ENCODE results near the gene MRC2. TPM values are rescaled to one million over a fixed set of nuclear protein-coding genes. Genes with fewer than 3 reads are reported as not detected.

The MRC2 gene
- polyA plus RNA-seq, 6 donors from 2014 or later, result not detected

GRCh38 chr17:62616993-62617893, 10.2 kb upstream of the MRC2 start:
- no peaks in the 10 kb centered on the region for H3K27me3 Mint-ChIP-seq
- H3K4me1 Mint-ChIP-seq, result no peaks in the 10 kb centered on the region
- H3K27ac Mint-ChIP-seq, result peak overlapping the region in 3 of 6 donors; percentile 56 to 89 (median 84)
- ATAC-seq (ENCODE audit: low read depth in 2 of 2), result no peak
- no peak for DNase-seq
- peaks cover 9% of the 10 kb centered on the region in 2 donors for H3K36me3 Mint-ChIP-seq
- no peak overlapping the region for H3K4me3 Mint-ChIP-seq
- no peaks in the 10 kb centered on the region for H3K9me3 Mint-ChIP-seq

- peaks cover 9% of the 10 kb centered on the region in 2 donors for H3K36me3 Mint-ChIP-seq
- H3K4me3 Mint-ChIP-seq, result no peak overlapping the region
- ATAC-seq (ENCODE audit: low read depth in 2 of 2) (no peak), DNase-seq (no peak)
- no peaks in the 10 kb centered on the region for H3K27me3 Mint-ChIP-seq
- no peaks in the 10 kb centered on the region for H3K9me3 Mint-ChIP-seq
- H3K27ac Mint-ChIP-seq, result peak overlapping the region in 3 of 6 donors; percentile 43 to 84 (median 65)
- no peaks in the 10 kb centered on the region for H3K4me1 Mint-ChIP-seq
Observed at GRCh38 chr17:62617894-62618472, 9.5 kb upstream of the MRC2 start.

DNA sequence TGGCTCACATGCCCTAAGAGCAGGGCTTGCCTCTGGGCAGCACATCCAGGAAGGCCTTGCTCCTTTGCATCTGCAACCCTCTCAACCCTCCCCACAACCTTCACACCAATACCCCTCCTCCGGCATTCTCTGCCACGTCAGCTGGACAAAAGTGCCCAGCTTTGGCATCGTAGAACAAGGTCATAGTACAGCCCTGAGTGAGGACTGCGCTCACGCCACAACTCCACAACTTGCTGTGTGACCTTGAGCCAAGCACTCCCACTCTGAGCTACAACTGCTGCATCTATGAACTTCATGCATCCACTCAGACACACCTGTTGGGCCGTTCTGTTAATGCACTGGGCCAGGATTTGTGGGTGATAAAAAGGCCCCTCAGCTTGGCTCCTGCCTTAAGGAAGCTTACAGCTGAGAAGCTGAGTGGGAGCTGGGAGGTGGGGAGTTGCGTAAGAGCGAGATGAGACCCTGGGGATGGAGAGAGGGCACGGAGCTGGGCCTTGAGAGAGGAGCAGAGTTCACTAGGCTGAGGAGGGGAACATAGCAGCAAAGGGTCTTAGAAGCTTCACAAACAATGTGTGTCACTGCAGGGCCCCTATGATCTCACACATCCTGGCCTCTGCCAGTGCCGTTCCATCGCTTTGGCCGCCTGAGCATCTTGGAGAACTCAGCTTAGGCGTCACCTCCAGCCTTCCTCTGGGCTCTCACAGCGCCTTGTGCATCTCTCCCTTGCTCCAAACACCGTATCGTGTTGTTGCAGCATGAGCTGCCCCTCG, 8.6 kb upstream of the MRC2 start:
- Mint-ChIP-seq H3K9me3 (no peaks in the 10 kb centered on the region), H3K36me3 (peaks cover 9% of the 10 kb centered on the region in 2 donors), H3K27ac (peak overlapping the region in 2 of 6 donors; percentile 58 to 62), H3K27me3 (no peaks in the 10 kb centered on the region), H3K4me1 (no peaks in the 10 kb centered on the region), H3K4me3 (peak overlapping the region in 1 of 8 donors; percentile 33)
- DNase-seq, result no peak
- ATAC-seq (ENCODE audit: low read depth in 2 of 2), result no peak

- H3K27me3 Mint-ChIP-seq, result no peaks in the 10 kb centered on the region
- no peaks in the 10 kb centered on the region for H3K4me1 Mint-ChIP-seq
- peak overlapping the region in 1 of 8 donors; percentile 60 for H3K4me3 Mint-ChIP-seq
- ATAC-seq (ENCODE audit: low read depth in 2 of 2) (no peak), DNase-seq (no peak)
- H3K9me3 Mint-ChIP-seq, result no peaks in the 10 kb centered on the region
- H3K27ac Mint-ChIP-seq, result no peak overlapping the region
- peaks cover 4 to 7% of the 10 kb centered on the region in 2 donors for H3K36me3 Mint-ChIP-seq
Observed at GRCh38 chr17:62619417-62620155, 7.9 kb upstream of the MRC2 start.

GRCh38 chr17:62621223-62621622, 6.2 kb upstream of the MRC2 start:
- no peak overlapping the region for H3K27ac Mint-ChIP-seq
- ATAC-seq (ENCODE audit: low read depth in 2 of 2) (no peak), DNase-seq (no peak)
- peaks cover 0 to 9% (median 0%) of the 10 kb centered on the region in 3 donors for H3K27me3 Mint-ChIP-seq
- no peaks in the 10 kb centered on the region for H3K9me3 Mint-ChIP-seq
- H3K4me1 Mint-ChIP-seq, result no peaks in the 10 kb centered on the region
- H3K4me3 Mint-ChIP-seq, result no peak overlapping the region
- no peaks in the 10 kb centered on the region for H3K36me3 Mint-ChIP-seq

DNA sequence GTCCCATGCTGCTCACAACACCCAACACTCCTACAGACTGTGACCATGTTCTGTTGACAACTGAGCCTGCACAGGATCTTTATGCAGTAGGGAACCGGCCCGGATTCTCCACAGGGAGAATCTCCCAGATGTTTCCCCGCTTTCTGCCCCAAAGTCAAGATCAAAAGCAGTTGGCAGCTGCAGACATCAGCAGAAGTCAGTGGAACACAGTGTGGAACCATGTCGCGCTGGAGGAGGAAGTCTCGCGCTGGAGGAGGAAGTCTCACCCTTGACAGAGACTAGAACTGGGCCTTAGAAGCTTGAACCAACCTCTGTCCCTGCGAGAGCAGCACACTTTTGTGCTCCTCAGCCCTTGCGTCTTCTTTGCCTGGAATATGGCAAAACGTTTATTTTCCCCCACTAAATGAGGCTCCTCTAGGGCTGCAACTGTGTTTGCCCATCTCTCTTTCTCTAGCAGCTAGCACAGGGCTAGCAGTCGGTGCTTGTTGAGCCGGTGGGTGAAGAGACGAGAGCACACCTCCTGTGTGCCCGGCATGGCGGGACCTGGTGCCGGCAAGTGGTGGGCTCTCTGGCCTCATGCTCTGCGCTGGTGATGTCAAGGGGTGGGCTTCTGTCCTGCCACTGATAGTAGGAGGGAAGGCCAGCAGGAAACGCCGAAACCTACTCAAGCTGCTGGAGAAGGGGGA, 2.1 kb upstream of the MRC2 start:
- H3K27me3 Mint-ChIP-seq, result peaks cover 11 to 45% (median 25%) of the 10 kb centered on the region in 3 donors
- peak overlapping the region in 1 of 6 donors; percentile 79 for H3K27ac Mint-ChIP-seq
- DNase-seq (no peak), ATAC-seq (ENCODE audit: low read depth in 2 of 2) (no peak)
- H3K9me3 Mint-ChIP-seq, result no peaks in the 10 kb centered on the region
- H3K4me3 Mint-ChIP-seq, result peak overlapping the region in 3 of 8 donors; percentile 12 to 62 (median 49)
- H3K36me3 Mint-ChIP-seq, result no peaks in the 10 kb centered on the region
- peaks cover 13 to 14% (median 13%) of the 10 kb centered on the region in 3 donors for H3K4me1 Mint-ChIP-seq

DNA sequence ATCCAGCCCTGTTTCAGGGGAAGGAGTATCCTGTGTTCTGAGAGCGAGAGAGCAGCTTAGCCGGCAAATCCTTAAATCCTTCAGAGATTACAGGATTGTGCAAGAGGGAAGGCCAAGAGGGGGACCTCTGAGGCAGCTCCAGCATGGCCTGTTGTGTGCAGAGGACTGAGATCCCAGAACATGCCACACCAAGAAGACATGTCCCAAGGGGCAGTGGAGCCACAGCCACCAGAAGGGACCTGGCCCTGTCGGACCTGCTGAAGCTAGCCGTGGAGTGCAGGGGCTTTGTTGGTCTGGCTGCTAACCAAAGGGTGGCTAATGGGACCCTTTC, 1.6 kb upstream of the MRC2 start:
- Mint-ChIP-seq H3K4me1 (peaks cover 13 to 14% (median 13%) of the 10 kb centered on the region in 3 donors), H3K4me3 (peak overlapping the region in 6 of 8 donors; percentile 12 to 89 (median 56)), H3K27me3 (peaks cover 11 to 49% (median 29%) of the 10 kb centered on the region in 3 donors), H3K27ac (peak overlapping the region in 1 of 6 donors; percentile 79), H3K36me3 (no peaks in the 10 kb centered on the region), H3K9me3 (no peaks in the 10 kb centered on the region)
- DNase-seq (no peak), ATAC-seq (ENCODE audit: low read depth in 2 of 2) (no peak)

DNA sequence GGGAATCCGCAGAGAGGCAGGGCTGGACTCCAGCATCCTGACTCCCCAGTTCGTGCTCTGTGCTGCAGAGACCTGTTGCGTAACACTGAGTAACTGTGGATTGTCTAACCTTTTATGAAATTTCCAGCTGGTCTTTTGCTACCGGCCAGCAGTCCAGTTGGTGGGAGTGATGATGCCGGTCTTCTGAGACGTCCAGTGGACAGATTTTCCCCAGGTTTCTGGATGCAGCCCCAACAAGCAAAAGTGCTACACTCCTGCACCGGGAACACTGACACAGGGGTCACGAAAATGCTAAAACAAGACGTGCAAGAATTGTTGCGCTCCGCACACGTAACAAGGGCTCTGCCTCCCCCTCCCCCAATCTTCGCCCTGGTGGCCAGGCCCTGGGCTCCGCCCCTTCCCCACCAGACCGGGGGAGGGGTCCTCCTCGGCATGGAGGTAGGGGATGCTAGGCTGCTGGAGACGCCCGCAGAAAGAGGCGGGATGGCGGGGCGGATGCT, 701 bp upstream of the MRC2 start:
- H3K4me1 Mint-ChIP-seq, result peaks cover 13 to 14% (median 13%) of the 10 kb centered on the region in 3 donors
- peaks cover 11 to 52% (median 29%) of the 10 kb centered on the region in 3 donors for H3K27me3 Mint-ChIP-seq
- no peaks in the 10 kb centered on the region for H3K9me3 Mint-ChIP-seq
- H3K36me3 Mint-ChIP-seq, result no peaks in the 10 kb centered on the region
- ATAC-seq (ENCODE audit: low read depth in 2 of 2), result no peak
- no peak for DNase-seq
- H3K27ac Mint-ChIP-seq, result no peak overlapping the region
- peak overlapping the region; percentile 27 to 80 (median 70) for H3K4me3 Mint-ChIP-seq

DNA sequence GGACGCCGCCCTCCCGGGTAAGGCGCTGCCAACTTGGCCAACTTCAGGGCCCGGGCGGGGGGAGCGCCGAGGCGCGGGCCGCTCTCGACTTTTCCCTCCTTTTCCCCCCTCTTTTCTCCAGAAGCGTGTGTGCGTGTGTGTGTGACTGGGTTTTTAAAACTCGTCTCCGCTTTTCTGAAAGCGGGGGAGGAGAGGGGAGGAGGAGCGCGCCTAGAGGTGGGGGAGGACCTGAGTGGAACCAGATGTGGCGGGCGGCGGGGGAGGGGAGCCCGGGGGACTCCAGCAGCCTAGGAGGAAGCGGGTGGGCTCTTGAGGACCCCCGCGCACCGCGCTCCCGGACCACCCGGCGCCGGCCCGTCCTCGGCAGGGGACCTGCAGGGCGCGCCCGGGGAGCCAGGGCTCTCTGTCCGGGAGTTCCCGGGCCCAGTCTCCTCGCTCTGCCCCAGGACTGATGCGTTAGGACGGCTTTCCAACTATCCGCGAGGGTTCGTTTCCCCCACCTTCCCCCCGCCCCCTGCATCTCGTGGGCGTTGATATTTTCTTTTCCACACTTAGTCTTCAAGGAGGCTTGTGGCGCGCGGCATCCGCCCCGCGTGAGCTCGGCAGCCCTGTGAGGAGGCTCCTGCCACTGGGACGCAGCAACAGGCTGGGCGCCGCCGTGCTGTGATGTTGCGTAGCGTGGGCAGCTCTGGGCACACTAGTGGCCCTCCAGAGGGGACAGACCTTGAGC, 599 bp downstream of the MRC2 start:
- Mint-ChIP-seq H3K36me3 (no peaks in the 10 kb centered on the region), H3K9me3 (no peaks in the 10 kb centered on the region), H3K27me3 (peaks cover 15 to 61% (median 38%) of the 10 kb centered on the region in 3 donors), H3K4me3 (peak overlapping the region; percentile 58 to 86 (median 75)), H3K4me1 (peaks cover 13 to 17% (median 14%) of the 10 kb centered on the region in 3 donors), H3K27ac (no peak overlapping the region)
- ATAC-seq (ENCODE audit: low read depth in 2 of 2) (peak in 1 of 2 donors; percentile 20), DNase-seq (no peak)

- no peak overlapping the region for H3K27ac Mint-ChIP-seq
- DNase-seq, result no peak
Observed at GRCh38 chr17:62628831-62629555, 1.5 kb downstream of the MRC2 start.

More at GRCh38 chr17:62628831-62629555, 1.5 kb downstream of the MRC2 start:
- peak overlapping the region in 7 of 8 donors; percentile 35 to 86 (median 77) for H3K4me3 Mint-ChIP-seq
- no peak for ATAC-seq (ENCODE audit: low read depth in 2 of 2)
- peaks cover 15 to 61% (median 38%) of the 10 kb centered on the region in 3 donors for H3K27me3 Mint-ChIP-seq
- no peaks in the 10 kb centered on the region for H3K36me3 Mint-ChIP-seq
- H3K4me1 Mint-ChIP-seq, result peaks cover 13 to 17% (median 14%) of the 10 kb centered on the region in 3 donors
- H3K9me3 Mint-ChIP-seq, result no peaks in the 10 kb centered on the region
